Fibroblast of lung (primary cell): ENCODE results near the gene EPB41.

Source experiments
- CTCF ChIP-seq, 2 donors: IDR thresholded peaks in 1 of 2; conservative IDR thresholded peaks in 1 of 2; 1 replicate in 1 of 2; 2 replicates in 1 of 2; pipeline ENCODE4 v1.5.1; 2011 to 2012; ENCODE audit warnings: low read length in 2 of 2, control low read depth in 1 of 2, inconsistent platforms in 1 of 2, low read depth in 1 of 2, mild to moderate bottlenecking in 1 of 2
- EZH2 ChIP-seq: IDR thresholded peaks from 2 replicates; pipeline ENCODE4 v1.5.1; 2012; ENCODE audit warnings: low read length, control low read depth, mild to moderate bottlenecking; ENCODE audit errors: missing control alignments

- TF ChIP-seq EZH2 = no peak
- TF ChIP-seq CTCF (conservative IDR thresholded peaks at IDR 0.05 in 1 of 2, IDR thresholded peaks at IDR 0.05 in 1 of 2; ENCODE audit: low read depth in 1 of 2, low read length in 2 of 2) = no peak
Observed at GRCh38 chr1:29017235-29017634, 102.9 kb downstream of the EPB41 start.
